ENCODE measurements around the gene TMEM38A.

DNA sequence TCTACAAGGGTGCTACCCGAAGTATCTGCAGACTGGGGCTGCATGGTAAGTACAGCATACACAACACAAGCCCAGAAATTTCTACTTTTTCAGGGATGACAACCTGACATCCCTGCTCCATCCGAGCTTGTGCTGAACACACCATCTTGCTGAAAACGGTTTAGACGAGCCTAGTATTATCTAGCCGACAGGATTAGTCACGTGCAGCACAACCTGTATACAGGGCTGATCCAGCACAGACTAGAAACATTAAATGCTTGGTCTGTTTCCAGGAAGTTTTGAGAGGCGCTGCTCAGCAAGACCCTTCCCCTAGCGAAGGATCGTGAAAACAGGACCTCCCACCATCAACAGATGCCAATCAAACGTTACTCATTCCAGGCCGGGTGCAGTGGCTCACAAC lies 5.2 kb upstream of the TMEM38A start:
- TF ChIP-seq CTCF (IDR thresholded peaks at IDR 0.05; ENCODE audit: insufficient read depth, low read depth, low read length) (no peak), EZH2 (IDR thresholded peaks at IDR 0.05; ENCODE audit: insufficient read depth, low read length) (no peak)
